ENCODE results near the gene PLXDC1.

The PLXDC1 gene

DNA sequence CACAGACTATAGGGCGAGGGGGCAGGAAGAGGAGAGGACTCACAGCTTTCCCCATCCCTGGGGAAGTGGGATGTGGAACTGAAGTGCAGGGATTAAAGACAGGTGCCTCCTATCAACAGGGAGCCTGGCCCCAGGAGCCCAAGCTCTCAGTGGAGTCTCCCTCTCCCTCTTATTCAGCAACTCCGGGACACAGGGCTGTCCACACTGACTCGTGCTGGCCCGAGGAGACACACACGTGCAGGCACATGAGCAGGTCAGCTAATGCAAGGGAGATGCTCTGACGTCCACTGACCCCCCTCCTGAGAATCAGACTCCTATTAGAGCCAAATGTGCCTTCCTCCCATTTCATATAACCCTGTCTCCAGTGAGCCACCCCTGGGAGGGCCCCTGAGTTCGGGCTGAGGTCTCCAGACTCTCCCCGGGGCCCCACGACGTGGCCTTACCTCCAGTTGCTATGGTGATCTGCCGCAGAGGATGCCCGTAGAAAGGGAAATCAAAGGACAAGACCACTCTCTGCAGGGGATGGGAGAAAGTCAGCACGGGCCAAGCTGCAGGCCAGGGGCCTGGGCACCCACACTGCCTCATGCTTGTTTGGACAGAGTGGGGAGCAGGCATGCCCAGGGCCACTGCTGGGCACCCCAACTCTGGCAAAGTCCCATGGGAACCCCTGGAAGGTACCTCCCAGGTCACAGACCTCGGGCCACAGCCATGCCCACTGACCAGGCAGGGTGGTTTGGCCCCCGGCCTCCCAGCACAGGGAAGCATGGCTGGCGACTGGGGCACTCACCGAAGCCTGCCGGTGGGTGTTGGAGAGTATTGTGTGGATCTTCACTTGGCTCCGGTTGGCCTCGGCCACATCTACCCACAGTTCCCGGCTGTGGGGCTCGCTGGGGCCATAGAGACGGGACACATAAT is 42.7 kb downstream of the PLXDC1 start:
- ChIA-PET CTCF (interaction anchor here (0.5 to 1.0 kb wide), 3 partner anchors 37 to 136 kb away, joined by 3 to 4 read pairs (median 3); no protein-coding TSS in a partner anchor), POLR2A (ENCODE audit: low non-redundant PET) (no interaction called here)
- TF ChIP-seq CTCF (conservative IDR thresholded peaks at IDR 0.05; ENCODE audit: low read depth): no peak
- DNase-seq (ENCODE audit: low spot score): no peak
- no peak overlapping the region for H3K27ac ChIP-seq

GRCh38 chr17:39107973-39108372 is 43.5 kb downstream of the PLXDC1 start:
- H3K27ac ChIP-seq: no peak overlapping the region
- CTCF ChIA-PET: interaction anchor here (0.5 to 1.0 kb wide), 3 partner anchors 36 to 137 kb away, joined by 3 to 4 read pairs (median 3); no protein-coding TSS in a partner anchor
- no peak for DNase-seq (ENCODE audit: low spot score)
- no peak for TF ChIP-seq CTCF (conservative IDR thresholded peaks at IDR 0.05; ENCODE audit: low read depth)
- POLR2A ChIA-PET (ENCODE audit: low non-redundant PET): no interaction called here

DNA sequence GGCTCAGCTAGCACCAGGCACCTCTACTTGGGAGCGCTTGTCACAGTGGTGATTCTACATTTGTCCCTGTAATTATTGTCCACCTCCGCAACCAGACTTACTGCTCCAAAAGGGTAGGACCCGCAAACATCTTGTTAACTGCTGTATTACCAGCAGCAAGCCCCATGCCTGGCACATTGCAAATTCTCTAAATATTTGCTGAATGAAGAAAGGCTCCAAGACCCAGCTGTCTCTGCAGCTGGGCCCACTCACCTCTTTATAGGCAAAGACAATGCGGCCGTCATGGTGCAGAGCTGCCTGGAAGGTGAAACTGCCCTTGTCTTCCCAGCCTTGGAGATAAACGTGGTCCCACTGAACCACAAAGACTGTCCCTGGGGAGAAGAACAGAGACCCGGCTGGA is 44.3 kb downstream of the PLXDC1 start:
- POLR2A ChIA-PET (ENCODE audit: low non-redundant PET): no interaction called here
- no peak overlapping the region for H3K27ac ChIP-seq
- CTCF ChIA-PET: no interaction called here
- DNase-seq (ENCODE audit: low spot score): no peak
- no peak for TF ChIP-seq CTCF (conservative IDR thresholded peaks at IDR 0.05; ENCODE audit: low read depth)

- no peak for DNase-seq (ENCODE audit: low spot score)
- ChIA-PET POLR2A (ENCODE audit: low non-redundant PET) (no interaction called here), CTCF (interaction anchor here (0.6 kb wide), 1 partner anchor 25 kb away, joined by 7 read pairs; no protein-coding TSS in a partner anchor)
These were observed 45.7 kb downstream of the PLXDC1 start for GRCh38 chr17:39105705-39106104.

GRCh38 chr17:39104657-39105056 is 46.8 kb downstream of the PLXDC1 start:
- POLR2A ChIA-PET (ENCODE audit: low non-redundant PET): no interaction called here
- DNase-seq (ENCODE audit: low spot score): no peak
- H3K27ac ChIP-seq: no peak overlapping the region
- TF ChIP-seq CTCF (conservative IDR thresholded peaks at IDR 0.05; ENCODE audit: low read depth): no peak
- CTCF ChIA-PET: no interaction called here

More at GRCh38 chr17:39105705-39106104, 45.7 kb downstream of the PLXDC1 start:
- no peak overlapping the region for H3K27ac ChIP-seq
- TF ChIP-seq CTCF (conservative IDR thresholded peaks at IDR 0.05; ENCODE audit: low read depth): no peak

DNA sequence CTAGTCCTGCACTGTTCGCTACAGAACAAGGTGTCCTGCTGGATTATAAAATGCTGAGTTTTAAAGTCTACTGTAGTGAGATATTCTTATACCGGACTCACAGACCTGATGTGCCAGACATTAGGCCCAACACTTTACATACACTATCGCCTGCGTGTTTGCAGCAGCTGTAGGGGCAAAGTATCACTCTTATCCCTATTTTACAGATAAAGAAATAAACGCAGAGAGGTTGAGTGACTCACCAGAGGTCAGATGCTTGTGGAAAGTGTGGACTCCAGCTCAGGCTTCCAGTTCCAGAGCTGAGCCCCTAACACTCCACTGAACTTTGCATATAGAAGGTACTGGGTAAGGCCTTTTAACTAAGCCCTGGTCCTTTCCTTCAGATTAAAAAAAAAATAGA is 47.4 kb downstream of the PLXDC1 start:
- CTCF ChIA-PET: interaction anchor here (0.8 kb wide), 1 partner anchor 49 kb away, joined by 3 read pairs; no protein-coding TSS in a partner anchor
- DNase-seq (ENCODE audit: low spot score): no peak
- no peak overlapping the region for H3K27ac ChIP-seq
- POLR2A ChIA-PET (ENCODE audit: low non-redundant PET): no interaction called here
- TF ChIP-seq CTCF (conservative IDR thresholded peaks at IDR 0.05; ENCODE audit: low read depth): no peak

Data from RWPE1 (cell line).